Colon (tissue), 2 donors: ENCODE results near the gene USP20.

Source experiments
- FAIRE-seq: peaks from 2 replicates; lab custom pipeline; 2012; peaks lifted over from hg19 to GRCh38; lab: Jason Lieb, UNC
- donor health status: control.
- donor health status: control.

Gene USP20

GRCh38 chr9:129823935-129824601 is 11.2 kb upstream of the USP20 start, which contains the start of gene TOR1A:
Gene TOR1A (minus strand): TSS chr9:129824136. CDS start chr9:129824085, 51 bp downstream.
- FAIRE-seq = no peak

GRCh38 chr9:129826344-129826743 is 8.9 kb upstream of the USP20 start:
- no peak for FAIRE-seq

GRCh38 chr9:129826759-129827158 is 8.5 kb upstream of the USP20 start:
- no peak for FAIRE-seq

GRCh38 chr9:129828051-129828450 is 7.2 kb upstream of the USP20 start:
- FAIRE-seq = no peak

GRCh38 chr9:129828969-129829368 is 6.3 kb upstream of the USP20 start:
- FAIRE-seq = no peak

GRCh38 chr9:129832982-129833381 is 2.3 kb upstream of the USP20 start:
- no peak for FAIRE-seq

GRCh38 chr9:129834489-129835127 is 650 bp upstream of the USP20 start:
- FAIRE-seq = no peak

GRCh38 chr9:129835860-129836223 is 584 bp downstream of the USP20 start:
- no peak for FAIRE-seq

- FAIRE-seq = no peak
These were observed 1.2 kb downstream of the USP20 start for GRCh38 chr9:129836311-129837007.

GRCh38 chr9:129838707-129839259 is 3.5 kb downstream of the USP20 start:
- FAIRE-seq = no peak

GRCh38 chr9:129839324-129840023 is 4.2 kb downstream of the USP20 start:
- no peak for FAIRE-seq

GRCh38 chr9:129840034-129840433 is 4.8 kb downstream of the USP20 start:
- FAIRE-seq = no peak

GRCh38 chr9:129841071-129841470 is 5.8 kb downstream of the USP20 start:
- FAIRE-seq = no peak

- no peak for FAIRE-seq
These were observed 10.1 kb downstream of the USP20 start for GRCh38 chr9:129845373-129845772.

- no peak for FAIRE-seq
These were observed 13.6 kb downstream of the USP20 start for GRCh38 chr9:129848712-129849441.

GRCh38 chr9:129849901-129850300 is 14.6 kb downstream of the USP20 start:
- FAIRE-seq = no peak

- FAIRE-seq = no peak
These were observed 15.7 kb downstream of the USP20 start for GRCh38 chr9:129850821-129851550.

GRCh38 chr9:129851821-129852220 is 16.6 kb downstream of the USP20 start:
- FAIRE-seq = no peak

GRCh38 chr9:129852579-129852978 is 17.3 kb downstream of the USP20 start:
- FAIRE-seq = no peak

GRCh38 chr9:129853614-129854013 is 18.4 kb downstream of the USP20 start:
- no peak for FAIRE-seq

- FAIRE-seq = no peak
These were observed 19.4 kb downstream of the USP20 start for GRCh38 chr9:129854588-129855110.
